ENCODE data around the gene HOXD8.

HOXD8 gene

DNA sequence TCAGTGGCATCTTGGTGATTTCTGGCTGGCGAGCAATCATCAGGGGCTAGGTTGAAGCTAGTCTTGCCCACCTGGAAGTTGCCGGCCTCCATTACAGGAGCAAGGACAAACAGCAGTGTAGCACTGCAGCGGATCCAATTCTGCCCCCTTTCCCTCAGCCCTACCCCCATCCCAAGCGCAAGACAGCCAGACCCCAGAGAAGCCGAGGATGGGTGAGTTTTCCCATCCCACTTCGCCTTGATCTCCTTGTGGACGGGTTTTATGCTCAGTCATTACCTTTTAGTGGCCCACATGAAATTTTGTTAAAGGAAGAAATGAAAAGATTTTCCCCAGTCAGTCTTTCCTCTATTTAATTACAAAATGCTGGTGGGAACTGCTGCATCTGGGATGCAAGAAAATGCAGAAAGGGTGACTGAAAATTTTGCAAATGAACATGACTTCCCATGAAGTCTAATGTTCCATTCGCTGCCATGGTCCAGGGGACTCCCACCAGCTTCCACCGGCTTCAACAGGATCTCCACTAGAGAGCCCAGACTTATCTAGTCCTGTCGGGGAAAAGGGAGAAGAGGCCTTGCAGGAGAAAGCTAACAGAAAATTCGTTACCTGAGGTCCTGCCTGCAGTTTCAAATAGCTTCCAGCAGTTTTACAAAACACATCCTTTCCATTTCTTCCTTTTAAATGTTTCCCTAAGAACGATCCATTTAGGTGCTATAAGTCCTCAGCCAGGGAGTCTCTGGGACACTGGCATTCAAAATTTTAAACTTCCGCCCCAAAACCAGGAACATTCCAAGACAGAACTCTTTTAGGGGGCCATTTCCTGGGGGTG, 8.9 kb upstream of the HOXD8 start:
- Mint-ChIP-seq H3K27ac (ENCODE audit: low read depth) (no peak overlapping the region), H3K4me1 (peaks cover 16% of the 10 kb centered on the region), H3K36me3 (ENCODE audit: insufficient read depth) (peaks cover 24% of the 10 kb centered on the region), H3K9me3 (no peaks in the 10 kb centered on the region), H3K27me3 (peaks cover 85% of the 10 kb centered on the region), H3K4me3 (no peak overlapping the region)
- ATAC-seq (replicated peaks; ENCODE audit: extremely low read depth, poor library complexity, severe bottlenecking) (no peak), DNase-seq (ENCODE audit: low spot score in 2 of 2) (no peak)

GRCh38 chr2:176121190-176122051, 8.1 kb upstream of the HOXD8 start:
- no peak overlapping the region for H3K4me3 Mint-ChIP-seq
- H3K4me1 Mint-ChIP-seq, result peaks cover 16% of the 10 kb centered on the region
- no peak overlapping the region for H3K27ac Mint-ChIP-seq (ENCODE audit: low read depth)
- peaks cover 23% of the 10 kb centered on the region for H3K36me3 Mint-ChIP-seq (ENCODE audit: insufficient read depth)
- H3K27me3 Mint-ChIP-seq, result peaks cover 85% of the 10 kb centered on the region
- no peaks in the 10 kb centered on the region for H3K9me3 Mint-ChIP-seq
- DNase-seq (ENCODE audit: low spot score in 2 of 2) (no peak), ATAC-seq (replicated peaks; ENCODE audit: extremely low read depth, poor library complexity, severe bottlenecking) (no peak)

DNA sequence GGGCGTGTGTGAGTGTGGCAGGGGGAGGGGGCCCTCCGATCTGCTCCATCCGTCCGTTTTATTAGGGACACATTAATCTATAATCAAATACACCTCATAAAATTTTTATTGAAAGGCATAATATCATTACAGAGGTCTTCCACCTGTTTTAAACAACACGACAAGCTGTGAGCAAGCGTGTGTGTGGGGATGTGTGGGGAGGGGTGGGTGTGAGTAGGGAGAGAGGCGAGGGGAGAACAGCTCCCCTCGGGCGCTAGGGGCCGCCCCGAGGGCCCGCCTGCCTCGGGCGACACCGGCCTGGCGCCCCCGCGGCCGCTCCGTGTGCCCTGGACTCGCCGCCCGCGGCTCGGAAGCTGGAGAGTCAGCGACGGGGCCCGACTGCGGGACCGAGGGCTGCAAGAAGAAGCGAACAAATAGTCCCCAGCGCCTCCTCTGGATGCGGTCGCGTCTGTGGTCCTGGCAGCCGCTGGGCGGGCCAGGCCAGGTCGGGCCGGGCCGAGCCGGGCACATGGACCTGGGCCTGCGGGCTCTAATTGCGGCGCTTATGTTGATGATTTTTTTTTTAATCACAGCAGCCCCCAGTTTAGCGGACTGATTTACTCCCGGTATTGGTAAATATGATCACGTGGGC, 7.3 kb upstream of the HOXD8 start:
- DNase-seq (ENCODE audit: low spot score in 2 of 2), result no peak
- H3K4me1 Mint-ChIP-seq, result peaks cover 16% of the 10 kb centered on the region
- peaks cover 85% of the 10 kb centered on the region for H3K27me3 Mint-ChIP-seq
- no peak for ATAC-seq (replicated peaks; ENCODE audit: extremely low read depth, poor library complexity, severe bottlenecking)
- H3K9me3 Mint-ChIP-seq, result no peaks in the 10 kb centered on the region
- no peak overlapping the region for H3K4me3 Mint-ChIP-seq
- no peak overlapping the region for H3K27ac Mint-ChIP-seq (ENCODE audit: low read depth)
- peaks cover 19% of the 10 kb centered on the region for H3K36me3 Mint-ChIP-seq (ENCODE audit: insufficient read depth)

- peaks cover 18% of the 10 kb centered on the region for H3K4me1 Mint-ChIP-seq
- no peaks in the 10 kb centered on the region for H3K9me3 Mint-ChIP-seq
- no peak within 1 kb of the TSS for H3K27ac Mint-ChIP-seq (ENCODE audit: low read depth)
- H3K36me3 Mint-ChIP-seq (ENCODE audit: insufficient read depth), result peaks cover 21% of the 10 kb centered on the region
- DNase-seq (ENCODE audit: low spot score in 2 of 2) (no peak), ATAC-seq (replicated peaks; ENCODE audit: extremely low read depth, poor library complexity, severe bottlenecking) (no peak)
- no peak within 1 kb of the TSS for H3K4me3 Mint-ChIP-seq
- peaks cover 85% of the 10 kb centered on the region for H3K27me3 Mint-ChIP-seq
Observed at GRCh38 chr2:176122683-176123410, 6.7 kb upstream of the HOXD8 start, which contains the start of gene HOXD9. TSS of gene HOXD9 (plus strand) at chr2:176122719. CDS start at chr2:176122769, 50 bp downstream.

- H3K36me3 Mint-ChIP-seq (ENCODE audit: insufficient read depth), result peaks cover 26% of the 10 kb centered on the region
- H3K4me3 Mint-ChIP-seq, result no peak overlapping the region
- ATAC-seq (replicated peaks; ENCODE audit: extremely low read depth, poor library complexity, severe bottlenecking) (no peak), DNase-seq (ENCODE audit: low spot score in 2 of 2) (no peak)
- H3K27ac Mint-ChIP-seq (ENCODE audit: low read depth), result no peak overlapping the region
- H3K27me3 Mint-ChIP-seq, result peaks cover 85% of the 10 kb centered on the region
- H3K4me1 Mint-ChIP-seq, result peaks cover 18% of the 10 kb centered on the region
- H3K9me3 Mint-ChIP-seq, result no peaks in the 10 kb centered on the region
Observed at GRCh38 chr2:176123411-176124109, 5.9 kb upstream of the HOXD8 start.

GRCh38 chr2:176124110-176124946, 5.2 kb upstream of the HOXD8 start:
- H3K4me3 Mint-ChIP-seq, result no peak overlapping the region
- no peak overlapping the region for H3K27ac Mint-ChIP-seq (ENCODE audit: low read depth)
- peaks cover 16% of the 10 kb centered on the region for H3K4me1 Mint-ChIP-seq
- ATAC-seq (replicated peaks; ENCODE audit: extremely low read depth, poor library complexity, severe bottlenecking), result no peak
- peaks cover 27% of the 10 kb centered on the region for H3K36me3 Mint-ChIP-seq (ENCODE audit: insufficient read depth)
- no peaks in the 10 kb centered on the region for H3K9me3 Mint-ChIP-seq
- DNase-seq (ENCODE audit: low spot score in 2 of 2), result no peak
- peaks cover 85% of the 10 kb centered on the region for H3K27me3 Mint-ChIP-seq

GRCh38 chr2:176124947-176125771, 4.3 kb upstream of the HOXD8 start:
- Mint-ChIP-seq H3K9me3 (no peaks in the 10 kb centered on the region), H3K4me3 (no peak overlapping the region), H3K27ac (ENCODE audit: low read depth) (no peak overlapping the region), H3K36me3 (ENCODE audit: insufficient read depth) (peaks cover 27% of the 10 kb centered on the region), H3K4me1 (peaks cover 16% of the 10 kb centered on the region), H3K27me3 (peaks cover 78% of the 10 kb centered on the region)
- ATAC-seq (replicated peaks; ENCODE audit: extremely low read depth, poor library complexity, severe bottlenecking) (no peak), DNase-seq (ENCODE audit: low spot score in 2 of 2) (no peak)

- H3K4me1 Mint-ChIP-seq, result peaks cover 18% of the 10 kb centered on the region
- DNase-seq (ENCODE audit: low spot score in 2 of 2) (no peak), ATAC-seq (replicated peaks; ENCODE audit: extremely low read depth, poor library complexity, severe bottlenecking) (no peak)
- no peak overlapping the region for H3K4me3 Mint-ChIP-seq
- no peak overlapping the region for H3K27ac Mint-ChIP-seq (ENCODE audit: low read depth)
- peaks cover 76% of the 10 kb centered on the region for H3K27me3 Mint-ChIP-seq
- H3K9me3 Mint-ChIP-seq, result no peaks in the 10 kb centered on the region
- H3K36me3 Mint-ChIP-seq (ENCODE audit: insufficient read depth), result peaks cover 30% of the 10 kb centered on the region
Observed at GRCh38 chr2:176125772-176126054, 3.8 kb upstream of the HOXD8 start.

DNA sequence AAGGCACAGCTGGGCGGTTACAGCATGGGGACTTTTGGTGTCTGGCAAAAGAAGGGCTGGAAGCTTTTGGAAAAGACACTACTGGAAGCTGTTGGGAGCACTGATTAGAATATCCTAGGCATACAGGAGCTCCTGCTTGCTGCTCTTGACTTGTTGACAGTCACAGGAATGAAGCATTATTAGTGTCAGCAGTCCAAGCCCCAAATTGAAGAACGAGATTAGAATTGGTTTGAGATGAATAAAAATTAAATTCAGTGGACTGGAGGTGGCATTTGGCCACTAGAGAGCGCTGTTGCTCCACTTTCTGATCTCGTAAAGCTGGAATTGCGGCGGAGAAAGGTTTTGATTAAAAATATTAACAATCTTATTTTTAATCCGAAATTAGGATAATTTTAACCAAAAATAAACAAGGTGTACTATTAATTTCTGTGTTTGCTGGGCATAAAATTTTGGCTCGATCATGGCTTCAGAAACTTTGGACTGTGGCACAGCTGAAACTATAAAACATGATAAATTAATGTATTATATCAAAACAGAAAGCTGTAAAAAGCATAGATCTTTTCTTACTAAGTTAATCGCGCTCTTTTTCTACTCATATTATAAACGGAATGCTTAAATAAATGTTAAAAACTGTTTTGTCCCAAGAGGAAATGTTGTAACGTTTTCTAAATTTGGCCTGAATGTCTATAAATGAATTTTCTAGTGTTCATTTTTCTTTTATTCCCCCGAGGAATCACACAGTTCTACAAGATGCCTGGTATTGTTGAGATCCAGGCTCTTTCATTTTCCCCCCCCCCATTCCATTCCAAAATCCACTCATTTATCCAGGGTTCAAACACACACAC, 2.4 kb upstream of the HOXD8 start:
- Mint-ChIP-seq H3K4me3 (peak overlapping the region; percentile 54), H3K27ac (ENCODE audit: low read depth) (no peak overlapping the region), H3K27me3 (peaks cover 81% of the 10 kb centered on the region), H3K36me3 (ENCODE audit: insufficient read depth) (peaks cover 30% of the 10 kb centered on the region), H3K4me1 (peaks cover 26% of the 10 kb centered on the region), H3K9me3 (no peaks in the 10 kb centered on the region)
- ATAC-seq (replicated peaks; ENCODE audit: extremely low read depth, poor library complexity, severe bottlenecking), result no peak
- DNase-seq (ENCODE audit: low spot score in 2 of 2), result peak; percentile 50 to 65

DNA sequence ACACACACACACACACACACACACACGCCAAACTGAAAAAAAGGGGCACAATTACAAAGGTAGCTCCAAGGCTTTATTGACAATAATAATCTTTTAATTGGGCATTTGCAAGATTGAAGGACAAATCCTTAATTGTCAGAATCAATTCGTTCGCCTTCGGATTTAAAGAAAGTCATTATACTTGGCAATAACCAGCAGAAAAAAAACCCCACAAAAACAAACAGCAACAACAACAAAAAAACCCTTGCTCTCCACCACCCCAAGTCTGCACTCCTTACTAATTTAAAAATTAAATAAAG, 1.8 kb upstream of the HOXD8 start:
- peaks cover 31% of the 10 kb centered on the region for H3K4me1 Mint-ChIP-seq
- peaks cover 87% of the 10 kb centered on the region for H3K27me3 Mint-ChIP-seq
- peak overlapping the region; percentile 54 for H3K4me3 Mint-ChIP-seq
- peaks cover 34% of the 10 kb centered on the region for H3K36me3 Mint-ChIP-seq (ENCODE audit: insufficient read depth)
- no peaks in the 10 kb centered on the region for H3K9me3 Mint-ChIP-seq
- ATAC-seq (replicated peaks; ENCODE audit: extremely low read depth, poor library complexity, severe bottlenecking) (no peak), DNase-seq (ENCODE audit: low spot score in 2 of 2) (no peak)
- peak overlapping the region; percentile 60 for H3K27ac Mint-ChIP-seq (ENCODE audit: low read depth)

All from central memory CD8-positive, alpha-beta T cell (primary cell).